ENCODE data around the gene GABRB3.

GRCh38 chr15:26614734-26615133 is 158.1 kb downstream of the GABRB3 start:
- TF ChIP-seq ZNF223 (tag by site-specific recombination; IDR thresholded peaks at IDR 0.05): no peak
- TF ChIP-seq, protein P1, sequence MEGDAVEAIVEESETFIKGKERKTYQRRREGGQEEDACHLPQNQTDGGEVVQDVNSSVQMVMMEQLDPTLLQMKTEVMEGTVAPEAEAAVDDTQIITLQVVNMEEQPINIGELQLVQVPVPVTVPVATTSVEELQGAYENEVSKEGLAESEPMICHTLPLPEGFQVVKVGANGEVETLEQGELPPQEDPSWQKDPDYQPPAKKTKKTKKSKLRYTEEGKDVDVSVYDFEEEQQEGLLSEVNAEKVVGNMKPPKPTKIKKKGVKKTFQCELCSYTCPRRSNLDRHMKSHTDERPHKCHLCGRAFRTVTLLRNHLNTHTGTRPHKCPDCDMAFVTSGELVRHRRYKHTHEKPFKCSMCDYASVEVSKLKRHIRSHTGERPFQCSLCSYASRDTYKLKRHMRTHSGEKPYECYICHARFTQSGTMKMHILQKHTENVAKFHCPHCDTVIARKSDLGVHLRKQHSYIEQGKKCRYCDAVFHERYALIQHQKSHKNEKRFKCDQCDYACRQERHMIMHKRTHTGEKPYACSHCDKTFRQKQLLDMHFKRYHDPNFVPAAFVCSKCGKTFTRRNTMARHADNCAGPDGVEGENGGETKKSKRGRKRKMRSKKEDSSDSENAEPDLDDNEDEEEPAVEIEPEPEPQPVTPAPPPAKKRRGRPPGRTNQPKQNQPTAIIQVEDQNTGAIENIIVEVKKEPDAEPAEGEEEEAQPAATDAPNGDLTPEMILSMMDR (tag by site-specific recombination; IDR thresholded peaks at IDR 0.05): no peak

All from HEK293 (cell line).